CD4-positive, alpha-beta T cell treated with Interleukin-12 subunit alpha and Interleukin-12 subunit beta, for 1 hour (primary cell): ENCODE data around the gene ISG20L2.

ENCODE experiments used
- DNase-seq: peaks from one replicate; pipeline ENCODE4 v3.0.0-alpha.2; 2020

ISG20L2 gene

GRCh38 chr1:156682166-156682890, 46.2 kb downstream of the ISG20L2 start:
- DNase-seq = no peak

GRCh38 chr1:156681196-156681960, 47.2 kb downstream of the ISG20L2 start:
- DNase-seq = no peak

- no peak for DNase-seq
These were observed 48.5 kb downstream of the ISG20L2 start for GRCh38 chr1:156680056-156680455.

GRCh38 chr1:156677616-156678596, 50.7 kb downstream of the ISG20L2 start:
- peak; percentile 46 for DNase-seq

- DNase-seq = no peak
These were observed 51.5 kb downstream of the ISG20L2 start, which contains the start of gene NES for GRCh38 chr1:156676820-156677615. TSS of gene NES (minus strand) at chr1:156677407. CDS start at chr1:156677264, 143 bp downstream.

- DNase-seq = no peak
These were observed 52.3 kb downstream of the ISG20L2 start for GRCh38 chr1:156676114-156676819.

- DNase-seq = no peak
These were observed 53.1 kb downstream of the ISG20L2 start for GRCh38 chr1:156675210-156676113.

GRCh38 chr1:156673387-156674121, 55.0 kb downstream of the ISG20L2 start:
- no peak for DNase-seq
